ENCODE results near the gene MAD2L2. TPM values are rescaled to one million over a fixed set of nuclear protein-coding genes. Genes with fewer than 3 reads are reported as not detected.

MAD2L2 gene
- total RNA-seq, 4 donors from 2014 or later, result 10.0 to 50.3 (median 11.5) TPM

DNA sequence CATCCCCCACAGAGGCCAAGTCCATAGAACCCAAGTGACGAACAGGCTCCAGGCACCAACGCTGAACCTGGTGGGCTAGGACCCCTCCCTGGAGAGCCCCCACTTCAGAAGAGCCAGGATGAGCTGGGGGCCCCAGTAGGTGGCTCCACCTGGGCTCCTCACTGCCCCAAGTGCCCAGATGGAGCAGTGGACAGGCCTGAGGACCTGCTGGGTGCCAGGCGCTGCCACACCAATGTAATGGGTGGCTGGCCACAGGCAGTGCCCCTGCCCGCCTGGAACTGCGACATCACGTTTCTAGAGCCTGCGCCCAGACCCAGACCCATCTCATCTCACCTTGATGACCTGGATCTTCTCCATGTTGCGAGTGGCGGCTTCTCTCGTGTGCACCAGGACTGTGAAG, 5.6 kb downstream of the MAD2L2 start:
- DNase-seq, result no peak
- H3K36me3 ChIP-seq, result peaks cover 0 to 35% (median 0%) of the 10 kb centered on the region in 3 donors

DNA sequence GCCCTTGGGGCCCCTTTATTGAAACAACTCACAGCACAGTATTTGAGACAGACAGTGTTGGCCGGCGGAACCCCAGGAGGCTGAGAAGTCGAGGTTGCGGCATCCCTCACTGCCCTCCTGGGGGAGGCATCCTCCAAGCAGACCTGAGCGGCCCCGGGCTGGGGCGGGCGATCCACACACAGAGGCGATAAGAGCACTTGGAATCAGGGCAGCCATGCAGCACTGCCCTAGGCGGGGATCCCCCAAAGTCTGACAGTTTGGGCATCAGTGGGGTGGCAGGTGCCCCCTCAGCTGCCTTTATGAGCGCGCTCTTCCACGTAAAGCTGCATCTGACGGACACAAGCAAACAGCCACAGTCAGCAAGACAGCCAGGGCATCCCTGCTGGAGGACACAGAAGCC, 6.5 kb downstream of the MAD2L2 start:
- no peaks in the 10 kb centered on the region for H3K4me1 ChIP-seq
- H3K27ac ChIP-seq, result no peak overlapping the region
- peaks cover 0 to 35% (median 0%) of the 10 kb centered on the region in 3 donors for H3K36me3 ChIP-seq
- H3K27me3 ChIP-seq, result no peaks in the 10 kb centered on the region
- no peak for DNase-seq
- no peak for TF ChIP-seq POLR2A (IDR thresholded peaks at IDR 0.05)
- no peak for TF ChIP-seq CTCF (IDR thresholded peaks at IDR 0.05)
- H3K9me3 ChIP-seq, result no peaks in the 10 kb centered on the region
- H3K4me3 ChIP-seq, result no peak overlapping the region

More for the DNA sequence above, 5.6 kb downstream of the MAD2L2 start:
- no peaks in the 10 kb centered on the region for H3K9me3 ChIP-seq
- H3K4me3 ChIP-seq, result no peak overlapping the region
- H3K27ac ChIP-seq, result no peak overlapping the region
- H3K27me3 ChIP-seq, result no peaks in the 10 kb centered on the region
- no peak for TF ChIP-seq CTCF (IDR thresholded peaks at IDR 0.05)
- TF ChIP-seq POLR2A (IDR thresholded peaks at IDR 0.05), result no peak
- peaks cover 0 to 4% (median 0%) of the 10 kb centered on the region in 4 donors for H3K4me1 ChIP-seq

DNA sequence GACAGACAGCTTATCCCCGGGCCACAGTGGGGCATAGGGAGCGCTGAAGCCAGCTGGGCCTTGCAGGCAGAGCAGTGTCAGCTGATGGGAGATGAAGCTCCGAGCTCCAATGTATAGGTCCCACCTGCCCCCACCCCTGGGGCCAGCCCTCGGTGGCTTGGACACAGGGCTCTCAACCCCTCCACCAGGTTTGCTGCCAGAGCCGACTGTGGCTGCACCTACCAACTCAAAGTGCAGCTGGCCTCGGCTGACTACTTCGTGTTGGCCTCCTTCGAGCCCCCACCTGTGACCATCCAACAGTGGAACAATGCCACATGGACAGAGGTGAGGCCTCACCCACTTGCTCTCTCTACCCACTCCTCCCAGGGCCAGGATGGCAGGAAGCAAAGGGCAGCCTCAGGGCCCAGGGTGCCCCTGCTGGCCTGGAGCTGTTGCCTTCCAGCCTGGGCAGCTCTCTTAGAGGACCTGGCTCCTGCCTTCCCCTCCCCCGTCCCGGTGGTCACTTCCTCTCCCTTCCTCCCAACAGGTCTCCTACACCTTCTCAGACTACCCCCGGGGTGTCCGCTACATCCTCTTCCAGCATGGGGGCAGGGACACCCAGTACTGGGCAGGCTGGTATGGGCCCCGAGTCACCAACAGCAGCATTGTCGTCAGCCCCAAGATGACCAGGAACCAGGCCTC, 7.7 kb downstream of the MAD2L2 start:
- Histone ChIP-seq H3K4me1 (no peaks in the 10 kb centered on the region), H3K4me3 (no peak overlapping the region), H3K27me3 (no peaks in the 10 kb centered on the region), H3K36me3 (peaks cover 0 to 35% (median 0%) of the 10 kb centered on the region in 3 donors), H3K9me3 (no peaks in the 10 kb centered on the region), H3K27ac (no peak overlapping the region)
- TF ChIP-seq CTCF (IDR thresholded peaks at IDR 0.05) (no peak), POLR2A (IDR thresholded peaks at IDR 0.05) (no peak)
- DNase-seq, result no peak

DNA sequence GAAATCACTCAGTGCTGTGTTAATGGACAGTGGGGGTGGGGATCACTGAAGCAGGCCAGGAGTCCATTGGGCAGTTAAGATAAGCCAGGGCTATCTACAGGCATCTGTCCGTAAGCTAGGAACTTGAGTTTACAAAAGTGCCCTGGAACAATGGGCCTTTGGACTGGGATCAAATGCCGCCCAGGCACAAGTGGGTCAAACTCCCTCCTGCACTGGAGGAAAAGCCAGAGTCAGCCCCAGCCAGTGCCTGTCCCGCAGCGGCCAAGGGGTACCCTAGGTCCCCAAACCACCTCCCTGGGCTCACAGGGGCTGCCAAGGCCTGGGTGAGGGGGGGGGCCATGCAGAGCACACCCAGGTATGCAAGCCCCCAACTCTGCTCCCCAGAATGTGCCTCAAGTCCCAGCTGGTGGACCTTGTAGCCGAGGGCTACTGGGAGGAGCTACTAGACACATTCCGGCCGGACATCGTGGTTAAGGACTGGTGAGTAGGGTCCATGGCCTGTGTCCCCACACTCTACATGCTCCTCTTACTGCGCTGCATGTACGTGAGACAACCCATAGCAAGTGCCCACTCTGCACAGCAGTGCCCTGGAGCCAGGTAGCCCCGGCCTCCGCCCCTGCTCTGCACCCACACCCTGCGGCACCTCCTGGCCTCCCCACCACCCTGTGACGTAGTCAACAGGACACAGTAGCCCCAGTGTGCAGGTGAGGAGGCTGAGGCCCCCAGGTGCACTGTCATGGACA, 9.2 kb downstream of the MAD2L2 start:
- peak in 1 of 3 donors; percentile 73 for DNase-seq
- H3K4me1 ChIP-seq, result no peaks in the 10 kb centered on the region
- no peaks in the 10 kb centered on the region for H3K9me3 ChIP-seq
- no peaks in the 10 kb centered on the region for H3K27me3 ChIP-seq
- H3K4me3 ChIP-seq, result no peak overlapping the region
- TF ChIP-seq CTCF (IDR thresholded peaks at IDR 0.05) (no peak), POLR2A (IDR thresholded peaks at IDR 0.05) (no peak)
- peak overlapping the region in 2 of 4 donors; percentile 13 to 46 for H3K27ac ChIP-seq
- peaks cover 0 to 35% (median 0%) of the 10 kb centered on the region in 3 donors for H3K36me3 ChIP-seq

GRCh38 chr1:11671205-11671543, 9.8 kb downstream of the MAD2L2 start:
- peak overlapping the region in 2 of 4 donors; percentile 13 to 46 for H3K27ac ChIP-seq
- TF ChIP-seq POLR2A (IDR thresholded peaks at IDR 0.05), result no peak
- no peak for TF ChIP-seq CTCF (IDR thresholded peaks at IDR 0.05)
- H3K27me3 ChIP-seq, result no peaks in the 10 kb centered on the region
- H3K4me1 ChIP-seq, result no peaks in the 10 kb centered on the region
- no peak for DNase-seq
- no peaks in the 10 kb centered on the region for H3K9me3 ChIP-seq
- H3K36me3 ChIP-seq, result peaks cover 0 to 35% (median 0%) of the 10 kb centered on the region in 3 donors
- H3K4me3 ChIP-seq, result no peak overlapping the region
